ENCODE results near the gene KASH5.

DNA sequence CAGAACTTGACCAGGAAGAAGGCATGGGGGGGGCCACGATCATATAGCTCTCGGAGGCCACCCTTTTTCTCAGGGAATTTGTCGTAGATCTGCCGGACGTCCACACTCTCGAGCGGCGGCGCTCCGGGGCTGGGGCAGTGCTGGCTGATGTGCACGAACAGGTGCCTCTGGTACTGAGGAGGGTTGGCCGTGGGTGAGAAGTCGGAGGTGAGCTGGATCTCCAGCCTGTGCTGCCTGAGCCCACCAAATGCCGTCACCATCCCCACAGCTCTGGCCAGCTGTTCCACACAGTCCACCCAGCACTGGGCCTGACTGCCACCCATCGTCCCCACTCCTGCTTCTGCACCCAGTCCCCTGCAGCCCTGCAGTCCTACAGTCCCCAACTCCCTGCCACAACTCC, 40.9 kb upstream of the KASH5 start:
- TF ChIP-seq, protein P1, sequence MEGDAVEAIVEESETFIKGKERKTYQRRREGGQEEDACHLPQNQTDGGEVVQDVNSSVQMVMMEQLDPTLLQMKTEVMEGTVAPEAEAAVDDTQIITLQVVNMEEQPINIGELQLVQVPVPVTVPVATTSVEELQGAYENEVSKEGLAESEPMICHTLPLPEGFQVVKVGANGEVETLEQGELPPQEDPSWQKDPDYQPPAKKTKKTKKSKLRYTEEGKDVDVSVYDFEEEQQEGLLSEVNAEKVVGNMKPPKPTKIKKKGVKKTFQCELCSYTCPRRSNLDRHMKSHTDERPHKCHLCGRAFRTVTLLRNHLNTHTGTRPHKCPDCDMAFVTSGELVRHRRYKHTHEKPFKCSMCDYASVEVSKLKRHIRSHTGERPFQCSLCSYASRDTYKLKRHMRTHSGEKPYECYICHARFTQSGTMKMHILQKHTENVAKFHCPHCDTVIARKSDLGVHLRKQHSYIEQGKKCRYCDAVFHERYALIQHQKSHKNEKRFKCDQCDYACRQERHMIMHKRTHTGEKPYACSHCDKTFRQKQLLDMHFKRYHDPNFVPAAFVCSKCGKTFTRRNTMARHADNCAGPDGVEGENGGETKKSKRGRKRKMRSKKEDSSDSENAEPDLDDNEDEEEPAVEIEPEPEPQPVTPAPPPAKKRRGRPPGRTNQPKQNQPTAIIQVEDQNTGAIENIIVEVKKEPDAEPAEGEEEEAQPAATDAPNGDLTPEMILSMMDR (IDR thresholded peaks at IDR 0.05; ENCODE audit: low read length): no peak
- no peak for TF ChIP-seq EZH2 (IDR thresholded peaks at IDR 0.05; ENCODE audit: borderline replicate concordance, low read length)
